LNCaP clone FGC (cell line): ENCODE results near the gene GALNT18.

Source experiments
- DNase-seq: peaks from one replicate; pipeline ENCODE4 v3.0.0-alpha.2; 2011; ENCODE audit warnings: low read depth
- H3K4me3 ChIP-seq: 2 replicates; pipeline ENCODE4 v1.5.1; 2011; ENCODE audit warnings: mild to moderate bottlenecking, low read depth, low read length, control low read depth
- TF ChIP-seq, protein P1 (sequence below): IDR thresholded peaks from 2 replicates; pipeline ENCODE4 v1.5.1; 2012; ENCODE audit warnings: mild to moderate bottlenecking; ENCODE audit not compliant: control insufficient read depth, insufficient read depth; ENCODE audit errors: extremely low read depth

Gene GALNT18

GRCh38 chr11:11665407-11665806, 43.6 kb upstream of the GALNT18 start:
- TF ChIP-seq, protein P1, sequence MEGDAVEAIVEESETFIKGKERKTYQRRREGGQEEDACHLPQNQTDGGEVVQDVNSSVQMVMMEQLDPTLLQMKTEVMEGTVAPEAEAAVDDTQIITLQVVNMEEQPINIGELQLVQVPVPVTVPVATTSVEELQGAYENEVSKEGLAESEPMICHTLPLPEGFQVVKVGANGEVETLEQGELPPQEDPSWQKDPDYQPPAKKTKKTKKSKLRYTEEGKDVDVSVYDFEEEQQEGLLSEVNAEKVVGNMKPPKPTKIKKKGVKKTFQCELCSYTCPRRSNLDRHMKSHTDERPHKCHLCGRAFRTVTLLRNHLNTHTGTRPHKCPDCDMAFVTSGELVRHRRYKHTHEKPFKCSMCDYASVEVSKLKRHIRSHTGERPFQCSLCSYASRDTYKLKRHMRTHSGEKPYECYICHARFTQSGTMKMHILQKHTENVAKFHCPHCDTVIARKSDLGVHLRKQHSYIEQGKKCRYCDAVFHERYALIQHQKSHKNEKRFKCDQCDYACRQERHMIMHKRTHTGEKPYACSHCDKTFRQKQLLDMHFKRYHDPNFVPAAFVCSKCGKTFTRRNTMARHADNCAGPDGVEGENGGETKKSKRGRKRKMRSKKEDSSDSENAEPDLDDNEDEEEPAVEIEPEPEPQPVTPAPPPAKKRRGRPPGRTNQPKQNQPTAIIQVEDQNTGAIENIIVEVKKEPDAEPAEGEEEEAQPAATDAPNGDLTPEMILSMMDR, result no peak
- no peak overlapping the region for H3K4me3 ChIP-seq
- DNase-seq, result no peak

DNA sequence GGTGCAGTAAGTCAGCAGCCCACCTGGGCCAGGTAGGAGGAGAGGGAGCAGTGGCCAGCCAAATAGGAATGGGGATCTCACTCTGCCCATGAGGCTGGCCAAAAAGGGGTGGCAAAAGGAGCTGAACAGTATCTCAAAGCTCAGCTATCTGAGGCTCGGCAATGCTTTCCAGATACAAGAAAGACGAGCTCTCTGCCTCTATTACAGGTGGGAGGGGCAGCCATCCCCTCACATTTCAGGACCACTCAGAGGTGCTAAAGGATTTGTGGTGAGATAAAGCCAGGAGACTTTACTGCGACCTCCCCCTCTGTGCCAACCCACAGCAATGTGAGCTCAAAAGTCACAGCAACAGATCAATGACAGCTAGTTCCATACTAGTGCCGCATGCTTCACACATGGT, 42.1 kb upstream of the GALNT18 start:
- TF ChIP-seq, protein P1, result no peak
- no peak overlapping the region for H3K4me3 ChIP-seq
- DNase-seq, result no peak

GRCh38 chr11:11662578-11662977, 40.8 kb upstream of the GALNT18 start:
- TF ChIP-seq, protein P1, result no peak
- DNase-seq, result no peak
- no peak overlapping the region for H3K4me3 ChIP-seq

GRCh38 chr11:11661326-11662040, 39.7 kb upstream of the GALNT18 start:
- TF ChIP-seq, protein P1, result no peak
- no peak overlapping the region for H3K4me3 ChIP-seq
- DNase-seq, result no peak

DNA sequence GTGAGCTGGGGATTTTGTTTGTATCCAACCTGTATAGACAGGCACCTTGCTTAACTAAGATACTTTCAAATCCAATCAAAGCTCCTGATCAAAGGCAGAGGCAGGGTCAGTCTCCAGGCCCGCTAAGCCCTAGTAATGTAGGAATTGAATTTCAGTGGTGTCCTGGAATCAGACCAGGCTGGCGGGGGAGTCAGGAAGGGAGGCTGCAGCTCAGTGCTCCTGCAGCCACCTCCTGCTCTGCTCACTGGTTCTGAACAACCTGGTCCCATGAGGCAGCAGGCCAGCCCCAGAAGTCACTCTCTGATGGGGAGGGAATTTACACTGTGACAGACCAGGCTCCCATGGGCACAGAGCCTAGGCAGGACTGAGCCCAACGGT, 38.5 kb upstream of the GALNT18 start:
- TF ChIP-seq, protein P1, result no peak
- no peak overlapping the region for H3K4me3 ChIP-seq

GRCh38 chr11:11659567-11660362, 38.0 kb upstream of the GALNT18 start:
- DNase-seq, result no peak
- H3K4me3 ChIP-seq, result no peak overlapping the region
- TF ChIP-seq, protein P1, result peak; percentile 34

More for the DNA sequence above, 38.5 kb upstream of the GALNT18 start:
- DNase-seq, result no peak
